ENCODE data around the gene PAN2.
"Not testable (repeated sequence)": the region's sequence is repeated elsewhere in the genome, so short reads cannot be mapped to it uniquely, and the experiment has no call there.

Gene PAN2

GRCh38 chr12:56333679-56334489 lies at the start of gene PAN2:
Gene PAN2 (minus strand): TSS chr12:56334000. CDS start chr12:56333094, 906 bp downstream.
- peak; percentile 88 to 91 (median 89) for DNase-seq (ENCODE audit: low read depth in 2 of 3, low spot score in 1 of 3)

- DNase-seq (ENCODE audit: low read depth in 2 of 3, low spot score in 1 of 3): no peak
Measured at GRCh38 chr12:56382611-56383010, 48.8 kb upstream of the PAN2 start.

GRCh38 chr12:56377989-56378316 lies 44.2 kb upstream of the PAN2 start:
- DNase-seq (ENCODE audit: low read depth in 2 of 3, low spot score in 1 of 3): no peak

GRCh38 chr12:56377310-56377988 lies 43.6 kb upstream of the PAN2 start:
- no peak for DNase-seq (ENCODE audit: low read depth in 2 of 3, low spot score in 1 of 3)

- DNase-seq (ENCODE audit: low read depth in 2 of 3, low spot score in 1 of 3): no peak
Measured at GRCh38 chr12:56375598-56376434, 42.0 kb upstream of the PAN2 start.

- no peak for DNase-seq (ENCODE audit: low read depth in 2 of 3, low spot score in 1 of 3)
Measured at GRCh38 chr12:56374726-56375597, 41.2 kb upstream of the PAN2 start.

- DNase-seq (ENCODE audit: low read depth in 2 of 3, low spot score in 1 of 3): no peak
Measured at GRCh38 chr12:56373515-56373914, 39.7 kb upstream of the PAN2 start.

GRCh38 chr12:56366948-56367347 lies 33.1 kb upstream of the PAN2 start:
- no peak for DNase-seq (ENCODE audit: low read depth in 2 of 3, low spot score in 1 of 3)

- DNase-seq (ENCODE audit: low read depth in 2 of 3, low spot score in 1 of 3): no peak
Measured at GRCh38 chr12:56362130-56363059, 28.6 kb upstream of the PAN2 start, which contains the start of gene APOF. Gene APOF (minus strand): TSS chr12:56362857. CDS start chr12:56362745, 112 bp downstream.

- DNase-seq (ENCODE audit: low read depth in 2 of 3, low spot score in 1 of 3): no peak
Measured at GRCh38 chr12:56361487-56362129, 27.8 kb upstream of the PAN2 start.

- peak; percentile 96 to 99 (median 98) for DNase-seq (ENCODE audit: low read depth in 2 of 3, low spot score in 1 of 3)
Measured at GRCh38 chr12:56359851-56360767, 26.3 kb upstream of the PAN2 start, which contains the start of gene STAT2. Gene STAT2 (minus strand): TSS chr12:56360107. CDS start chr12:56356571, 3,536 bp downstream.

GRCh38 chr12:56358836-56359532 lies 25.2 kb upstream of the PAN2 start:
- no peak for DNase-seq (ENCODE audit: low read depth in 2 of 3, low spot score in 1 of 3)

- no peak for DNase-seq (ENCODE audit: low read depth in 2 of 3, low spot score in 1 of 3)
Measured at GRCh38 chr12:56351325-56351724, 17.5 kb upstream of the PAN2 start.

GRCh38 chr12:56350662-56351061 lies 16.9 kb upstream of the PAN2 start:
- DNase-seq (ENCODE audit: low read depth in 2 of 3, low spot score in 1 of 3): no peak

GRCh38 chr12:56348776-56349175 lies 15.0 kb upstream of the PAN2 start:
- DNase-seq (ENCODE audit: low read depth in 2 of 3, low spot score in 1 of 3): no peak

- DNase-seq (ENCODE audit: low read depth in 2 of 3, low spot score in 1 of 3): not testable (repeated sequence)
Measured at GRCh38 chr12:56347255-56347654, 13.5 kb upstream of the PAN2 start.

GRCh38 chr12:56346675-56347074 lies 12.9 kb upstream of the PAN2 start:
- DNase-seq (ENCODE audit: low read depth in 2 of 3, low spot score in 1 of 3): no peak
